KOPT-K1 (cell line): ENCODE measurements around the gene THAP7.

Source experiments
- H3K27ac ChIP-seq: fragments of 200-600 bp; sonication (generic); 2 replicates; pipeline ENCODE4 v1.5.1; 2016; ENCODE audit warnings: antibody characterized with exemption, mild to moderate bottlenecking, low read depth, low read length; ENCODE audit not compliant: poor library complexity, severe bottlenecking
- H3K36me3 ChIP-seq: fragments of 200-600 bp; sonication (generic); 2 replicates; pipeline ENCODE4 v1.5.1; 2017; ENCODE audit warnings: antibody characterized with exemption, mild to moderate bottlenecking, low read length, moderate library complexity; ENCODE audit not compliant: insufficient read depth
- H3K9me3 ChIP-seq: fragments of 200-600 bp; sonication (generic); 2 replicates; pipeline ENCODE4 v1.5.1; 2017; ENCODE audit warnings: antibody characterized with exemption, low read length, mild to moderate bottlenecking; ENCODE audit not compliant: insufficient read depth, poor library complexity, severe bottlenecking

THAP7 gene

DNA sequence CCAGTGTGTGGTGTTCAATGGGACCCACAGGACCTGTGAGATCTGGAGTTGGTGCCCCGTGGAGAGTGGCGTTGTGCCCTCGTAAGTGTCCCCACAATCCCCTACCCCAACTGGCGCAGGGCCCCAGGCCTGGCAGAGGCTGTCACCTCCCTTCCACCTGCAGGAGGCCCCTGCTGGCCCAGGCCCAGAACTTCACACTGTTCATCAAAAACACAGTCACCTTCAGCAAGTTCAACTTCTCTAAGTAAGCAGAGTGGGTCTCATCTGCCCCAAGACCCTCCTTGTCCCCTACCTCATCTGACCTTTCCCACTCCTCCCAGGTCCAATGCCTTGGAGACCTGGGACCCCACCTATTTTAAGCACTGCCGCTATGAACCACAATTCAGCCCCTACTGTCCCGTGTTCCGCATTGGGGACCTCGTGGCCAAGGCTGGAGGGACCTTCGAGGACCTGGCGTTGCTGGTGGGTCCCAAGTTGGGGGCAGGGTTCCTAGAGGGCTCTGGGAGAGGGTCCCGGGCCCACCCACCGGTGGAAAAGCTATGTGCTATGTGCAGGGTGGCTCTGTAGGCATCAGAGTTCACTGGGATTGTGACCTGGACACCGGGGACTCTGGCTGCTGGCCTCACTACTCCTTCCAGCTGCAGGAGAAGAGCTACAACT is 21.2 kb upstream of the THAP7 start:
- H3K36me3 ChIP-seq: no peaks in the 10 kb centered on the region
- no peaks in the 10 kb centered on the region for H3K9me3 ChIP-seq
- H3K27ac ChIP-seq: no peak overlapping the region

DNA sequence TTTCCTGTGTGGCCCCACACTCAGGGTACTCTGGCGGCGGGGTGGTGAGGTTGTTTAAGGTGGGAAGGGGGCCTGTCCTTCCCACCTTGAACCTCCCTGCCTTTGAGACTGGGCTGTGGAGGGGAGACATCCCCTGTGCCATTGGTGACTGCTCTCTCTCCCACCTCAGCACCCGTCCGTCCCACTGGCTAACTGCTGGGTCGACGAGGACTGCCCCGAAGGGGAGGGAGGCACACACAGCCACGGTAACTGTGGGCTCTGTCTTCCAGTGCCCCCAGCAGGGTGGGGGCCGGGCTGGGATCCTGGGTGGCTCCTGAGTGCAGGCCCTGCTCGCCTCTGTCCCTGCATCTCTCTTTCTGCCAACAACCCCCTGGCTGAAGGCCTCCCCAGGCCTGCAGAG is 20.6 kb upstream of the THAP7 start:
- Histone ChIP-seq H3K36me3 (no peaks in the 10 kb centered on the region), H3K9me3 (no peaks in the 10 kb centered on the region), H3K27ac (no peak overlapping the region)

- Histone ChIP-seq H3K36me3 (no peaks in the 10 kb centered on the region), H3K9me3 (no peaks in the 10 kb centered on the region), H3K27ac (no peak overlapping the region)
Measured at GRCh38 chr22:21020802-21021429, 19.0 kb upstream of the THAP7 start.

DNA sequence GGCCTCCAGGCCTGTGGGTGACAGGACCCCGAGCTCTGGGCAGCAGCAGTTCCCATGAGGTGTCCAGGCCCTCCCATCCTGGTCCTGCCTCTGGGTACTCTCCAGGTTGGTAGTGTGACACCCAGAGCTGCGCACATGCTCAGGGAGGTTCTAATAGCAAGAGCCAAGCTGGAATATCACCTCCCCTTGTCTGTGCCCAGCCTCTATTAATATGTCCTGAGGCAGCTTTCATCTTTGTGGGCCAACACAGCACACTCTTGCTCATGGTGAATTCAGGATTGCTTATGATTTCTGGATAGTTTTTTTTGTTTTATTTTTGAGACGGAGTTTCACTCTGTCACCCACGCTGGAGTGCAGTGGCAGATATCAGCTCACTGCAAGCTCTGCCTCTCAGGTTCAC is 16.4 kb upstream of the THAP7 start:
- Histone ChIP-seq H3K27ac (no peak overlapping the region), H3K36me3 (no peaks in the 10 kb centered on the region), H3K9me3 (no peaks in the 10 kb centered on the region)

DNA sequence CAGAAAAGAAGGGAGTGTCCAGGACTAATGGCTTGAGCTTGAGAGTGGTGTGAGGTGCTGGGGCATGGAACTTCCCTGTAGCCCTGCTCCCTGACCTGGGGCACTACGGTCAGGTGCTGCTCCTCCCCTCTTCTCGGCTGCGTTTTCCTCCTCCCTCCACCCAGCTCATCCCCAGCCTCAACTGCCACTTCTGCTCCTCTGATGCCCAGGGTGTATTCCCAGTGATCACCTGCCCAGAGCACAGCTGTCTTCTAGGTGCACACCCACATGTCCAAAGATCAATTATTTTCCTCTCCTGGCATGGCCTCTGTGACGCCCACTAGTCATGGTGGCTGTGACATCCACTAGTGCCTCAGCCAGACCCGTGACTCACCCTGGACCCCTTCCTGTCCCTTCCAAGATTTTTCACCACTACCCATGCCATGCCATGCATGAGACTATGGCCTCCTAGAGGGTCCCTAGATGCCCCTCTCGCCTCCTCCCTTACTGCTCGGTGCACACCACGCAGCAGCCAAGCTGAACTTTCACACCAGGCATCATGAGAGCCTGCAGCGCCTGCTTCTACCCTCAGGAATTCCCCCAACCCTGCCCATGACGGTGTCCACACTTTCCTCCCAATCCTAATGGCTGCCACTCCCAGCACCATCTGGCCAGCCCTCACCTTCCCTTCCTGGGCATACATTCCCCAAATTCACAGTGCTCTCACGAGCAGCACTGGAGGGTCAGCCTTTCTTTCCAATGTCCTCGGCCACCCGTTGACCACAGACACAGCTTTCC is 14.9 kb upstream of the THAP7 start:
- Histone ChIP-seq H3K27ac (no peak overlapping the region), H3K9me3 (no peaks in the 10 kb centered on the region), H3K36me3 (no peaks in the 10 kb centered on the region)

- Histone ChIP-seq H3K27ac (no peak overlapping the region), H3K36me3 (no peaks in the 10 kb centered on the region), H3K9me3 (no peaks in the 10 kb centered on the region)
Measured at GRCh38 chr22:21015466-21016006, 13.6 kb upstream of the THAP7 start.

- Histone ChIP-seq H3K27ac (no peak within 1 kb of the TSS), H3K36me3 (no peaks in the 10 kb centered on the region), H3K9me3 (no peaks in the 10 kb centered on the region)
Measured at GRCh38 chr22:21014726-21015465, 13.0 kb upstream of the THAP7 start, which contains the start of gene P2RX6. P2RX6 (plus strand) TSS chr22:21015165; CDS start chr22:21015175, 10 bp downstream.

- Histone ChIP-seq H3K36me3 (no peaks in the 10 kb centered on the region), H3K9me3 (no peaks in the 10 kb centered on the region), H3K27ac (no peak overlapping the region)
Measured at GRCh38 chr22:21014202-21014725, 12.3 kb upstream of the THAP7 start.

DNA sequence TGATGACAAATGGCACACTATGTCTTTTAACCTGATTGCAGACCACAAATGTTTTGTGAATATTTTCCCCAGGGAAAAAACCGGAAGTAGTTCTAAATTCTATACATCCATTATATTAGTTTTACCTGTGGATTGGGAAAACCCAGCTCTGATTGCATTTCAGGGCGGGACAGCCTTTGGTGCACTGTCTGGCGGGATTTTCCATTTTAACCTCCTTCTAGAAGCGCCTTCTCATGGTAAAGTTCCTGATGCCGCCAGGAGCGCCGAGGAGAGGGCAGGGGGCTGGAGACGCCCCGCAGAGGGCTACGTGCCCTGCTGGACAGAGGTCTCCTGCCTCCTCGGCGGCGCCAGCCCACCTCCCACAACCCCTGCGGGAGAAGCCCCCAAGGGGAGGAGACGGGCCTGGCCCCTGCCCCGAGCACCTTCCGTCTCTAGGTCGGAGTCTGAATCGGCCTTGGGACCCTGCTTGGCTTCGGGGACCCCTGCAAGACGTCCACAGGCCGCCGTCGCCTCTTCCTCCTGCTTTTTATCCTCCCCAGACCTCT is 11.8 kb upstream of the THAP7 start:
- Histone ChIP-seq H3K27ac (no peak overlapping the region), H3K9me3 (no peaks in the 10 kb centered on the region), H3K36me3 (no peaks in the 10 kb centered on the region)

DNA sequence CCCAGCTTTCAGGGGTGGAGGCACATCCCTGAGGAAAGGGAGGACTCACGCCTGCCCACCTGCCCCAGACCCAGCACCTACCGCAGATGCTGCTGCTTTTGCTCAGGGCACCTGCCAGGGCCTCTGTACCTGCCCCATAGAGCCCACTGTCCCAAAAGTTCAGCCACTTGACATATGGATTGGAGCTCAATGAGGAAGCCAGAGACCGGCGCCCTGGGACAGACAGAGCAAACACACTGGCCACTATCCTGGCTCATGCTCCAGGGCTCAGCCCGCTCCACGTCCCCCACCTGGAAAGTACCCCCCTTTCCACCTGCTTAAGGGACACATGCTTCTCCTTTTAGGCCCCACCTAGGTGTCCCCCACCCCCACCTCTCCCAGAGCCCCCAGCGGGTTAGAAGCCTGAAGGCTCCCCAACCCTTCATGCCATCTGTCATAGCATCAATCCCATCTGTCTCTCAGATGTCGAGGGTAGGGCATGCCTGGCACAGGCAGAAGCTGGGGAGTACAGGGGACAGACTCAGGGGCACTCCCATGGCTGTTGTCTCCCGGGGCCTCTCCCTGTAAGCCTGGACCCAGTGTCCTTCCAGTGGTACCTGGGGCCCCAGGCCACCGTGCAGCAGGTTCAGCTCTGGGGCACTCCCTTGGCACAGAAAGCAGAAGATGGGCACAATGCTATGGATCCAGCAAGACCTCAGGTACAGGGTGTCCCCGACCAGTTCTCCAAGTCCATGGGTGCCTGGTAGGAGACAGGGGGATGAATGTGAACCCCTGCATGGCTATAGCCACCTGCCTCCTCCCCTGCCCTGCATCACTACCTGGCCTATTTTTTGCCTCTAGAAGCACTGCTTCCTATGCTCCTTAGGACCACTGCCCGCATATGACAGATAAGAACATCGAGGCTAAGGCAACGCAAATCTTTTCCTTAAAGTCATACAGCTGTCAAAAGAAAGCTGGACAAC is 10.8 kb upstream of the THAP7 start:
- no peaks in the 10 kb centered on the region for H3K36me3 ChIP-seq
- H3K9me3 ChIP-seq: no peaks in the 10 kb centered on the region
- no peak overlapping the region for H3K27ac ChIP-seq

GRCh38 chr22:21010426-21011113 is 8.7 kb upstream of the THAP7 start:
- H3K27ac ChIP-seq: no peak overlapping the region
- H3K36me3 ChIP-seq: no peaks in the 10 kb centered on the region
- H3K9me3 ChIP-seq: no peaks in the 10 kb centered on the region

DNA sequence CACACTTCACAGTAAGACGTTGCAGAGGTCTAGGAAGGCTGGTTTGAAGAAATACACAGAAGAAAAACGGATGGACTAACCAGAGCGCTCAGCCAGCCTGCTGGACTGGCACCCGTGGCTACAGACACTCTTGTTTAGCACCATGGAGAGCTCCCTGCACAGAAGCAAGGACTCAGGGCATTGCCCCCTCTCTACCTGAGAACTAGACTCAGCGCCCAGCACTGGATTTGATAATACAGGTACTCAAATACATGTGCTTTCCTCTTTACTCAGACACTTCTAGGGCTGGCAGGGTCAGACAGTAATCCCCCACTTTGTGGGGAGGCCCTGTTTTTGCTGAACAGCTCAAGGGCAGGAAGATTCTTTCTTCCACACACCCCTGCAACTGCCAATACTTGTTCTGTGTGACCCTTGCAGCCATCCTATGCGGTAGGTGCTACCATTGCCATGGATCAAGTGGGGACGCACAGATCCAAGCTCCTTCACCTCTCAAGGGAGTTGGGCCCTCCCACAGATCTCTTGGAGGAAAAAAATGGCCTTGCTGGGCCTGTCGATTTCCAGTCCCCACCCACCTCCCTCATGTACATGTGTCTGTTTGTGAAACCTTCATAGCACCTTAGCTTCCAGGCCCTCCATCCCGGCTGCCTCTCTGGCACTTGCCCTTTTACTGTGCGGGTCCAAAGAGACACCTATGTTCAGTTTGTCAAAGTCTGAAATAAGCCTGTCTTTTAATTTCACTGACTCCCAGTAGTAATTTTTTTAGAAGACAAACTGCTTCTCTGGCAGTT is 7.9 kb upstream of the THAP7 start:
- H3K36me3 ChIP-seq: no peaks in the 10 kb centered on the region
- H3K9me3 ChIP-seq: no peaks in the 10 kb centered on the region
- no peak overlapping the region for H3K27ac ChIP-seq
